RPMI7951 (cell line): Measurements from ENCODE around the gene USP12. TPM values are rescaled to one million over a fixed set of nuclear protein-coding genes. Genes with fewer than 3 reads are reported as not detected.

Source experiments
- DNase-seq: peaks from one replicate; pipeline ENCODE4 v3.0.0-alpha.2; 2012; ENCODE audit warnings: low read depth
- total RNA-seq: library from RNA; depleted of rRNA; stranded (reverse); fragments of >200 nt; shearing (Covaris generic); gene quantifications from 2 replicates; pipeline ENCODE4 v1.2.3, GENCODE V29; 2014

Gene USP12
- total RNA-seq, 1 experiment from 2014 or later: 16.6 TPM

- DNase-seq: no peak
Measured at GRCh38 chr13:27183561-27184147, 12.0 kb upstream of the USP12 start.

GRCh38 chr13:27182844-27183497 lies 11.4 kb upstream of the USP12 start:
- peak; percentile 94 for DNase-seq

- DNase-seq: no peak
Measured at GRCh38 chr13:27182054-27182453, 10.4 kb upstream of the USP12 start.

GRCh38 chr13:27177852-27178251 lies 6.2 kb upstream of the USP12 start:
- DNase-seq: no peak

- DNase-seq: no peak
Measured at GRCh38 chr13:27176470-27177410, 5.1 kb upstream of the USP12 start.

GRCh38 chr13:27174766-27175455 lies 3.3 kb upstream of the USP12 start:
- peak; percentile 6 for DNase-seq

- DNase-seq: peak; percentile 46
Measured at GRCh38 chr13:27172495-27172842, 858 bp upstream of the USP12 start.

- DNase-seq: peak; percentile 88
Measured at GRCh38 chr13:27171827-27172494, 350 bp upstream of the USP12 start.

- DNase-seq: peak; percentile 41
Measured at GRCh38 chr13:27170516-27171243, 931 bp downstream of the USP12 start.

GRCh38 chr13:27170221-27170515 lies 1.4 kb downstream of the USP12 start:
- peak; percentile 58 for DNase-seq

GRCh38 chr13:27168906-27169657 lies 2.5 kb downstream of the USP12 start:
- no peak for DNase-seq

- DNase-seq: no peak
Measured at GRCh38 chr13:27168086-27168485, 3.5 kb downstream of the USP12 start.

- DNase-seq: no peak
Measured at GRCh38 chr13:27166313-27166712, 5.3 kb downstream of the USP12 start.

GRCh38 chr13:27161980-27162379 lies 9.6 kb downstream of the USP12 start:
- DNase-seq: no peak

GRCh38 chr13:27161423-27161822 lies 10.2 kb downstream of the USP12 start:
- DNase-seq: no peak

GRCh38 chr13:27160657-27161295 lies 10.8 kb downstream of the USP12 start:
- DNase-seq: no peak

GRCh38 chr13:27159806-27160563 lies 11.6 kb downstream of the USP12 start:
- DNase-seq: no peak

- no peak for DNase-seq
Measured at GRCh38 chr13:27158335-27158734, 13.3 kb downstream of the USP12 start.
